Trophoblast cell (in vitro differentiated cells and primary cell): Measurements from ENCODE around the gene POLR1H.
A peak's percentile ranks its signal among the peaks of the same experiment; 100 is the strongest.

Experiments used
- DNase-seq, 2 donors: peaks; one replicate each; pipeline ENCODE4 v3.0.0-alpha.2; 2016
- H2AFZ ChIP-seq: 2 replicates; pipeline ENCODE4 v1.6.1; 2013; ENCODE audit warnings: low read length, moderate library complexity, mild to moderate bottlenecking; ENCODE audit not compliant: insufficient read depth, poor library complexity
- H2AK5ac ChIP-seq: 2 replicates; pipeline ENCODE4 v1.6.1; 2013; ENCODE audit warnings: mild to moderate bottlenecking, low read length
- H2BK120ac ChIP-seq: 2 replicates; pipeline ENCODE4 v1.6.1; 2013; ENCODE audit warnings: low read length, mild to moderate bottlenecking, moderate library complexity; ENCODE audit not compliant: insufficient read depth, poor library complexity
- H2BK12ac ChIP-seq: 2 replicates; pipeline ENCODE4 v1.6.1; 2013; ENCODE audit warnings: mild to moderate bottlenecking, low read length, moderate library complexity
- H2BK5ac ChIP-seq: 2 replicates; pipeline ENCODE4 v1.6.1; 2013; ENCODE audit warnings: low read length, low read depth, moderate library complexity, mild to moderate bottlenecking; ENCODE audit not compliant: poor library complexity
- H3K14ac ChIP-seq: 2 replicates; pipeline ENCODE4 v1.6.1; 2013; ENCODE audit warnings: mild to moderate bottlenecking, low read length
- H3K18ac ChIP-seq: 2 replicates; pipeline ENCODE4 v1.6.1; 2013; ENCODE audit warnings: mild to moderate bottlenecking, low read length
- H3K23ac ChIP-seq: 2 replicates; pipeline ENCODE4 v1.6.1; 2013; ENCODE audit warnings: low read length
- H3K27ac ChIP-seq: 2 replicates; pipeline ENCODE4 v1.5.1; 2013; ENCODE audit warnings: low read depth, mild to moderate bottlenecking, inconsistent platforms, low read length, moderate library complexity
- H3K27me3 ChIP-seq: 2 replicates; pipeline ENCODE4 v1.6.1; 2013; ENCODE audit warnings: inconsistent platforms, mild to moderate bottlenecking, low read length, moderate library complexity; ENCODE audit not compliant: insufficient read depth
- H3K36me3 ChIP-seq, 2 experiments: 1 replicate in 1 of 2; 2 replicates in 1 of 2; pipeline ENCODE4 v1.6.1; 2013; ENCODE audit warnings: low read length in 2 of 2, mild to moderate bottlenecking in 2 of 2, moderate library complexity in 1 of 2; ENCODE audit not compliant: insufficient read depth in 2 of 2, control insufficient read depth in 1 of 2
- H3K4ac ChIP-seq: 2 replicates; pipeline ENCODE4 v1.6.1; 2013; ENCODE audit warnings: low read depth, mild to moderate bottlenecking, low read length, moderate library complexity
- H3K4me1 ChIP-seq, 2 experiments: 1 replicate in 1 of 2; 2 replicates in 1 of 2; pipeline ENCODE4 v1.6.1; 2013; ENCODE audit warnings: low read length in 2 of 2, mild to moderate bottlenecking in 2 of 2, moderate library complexity in 1 of 2; ENCODE audit not compliant: insufficient read depth in 2 of 2, control insufficient read depth in 1 of 2
- H3K4me2 ChIP-seq: 2 replicates; pipeline ENCODE4 v1.6.1; 2013; ENCODE audit warnings: inconsistent platforms, mild to moderate bottlenecking, low read length, moderate library complexity
- H3K4me3 ChIP-seq: 2 replicates; pipeline ENCODE4 v1.5.1; 2013; ENCODE audit warnings: mild to moderate bottlenecking, low read depth, low read length, inconsistent platforms
- H3K79me1 ChIP-seq: one replicate; pipeline ENCODE4 v1.6.1; 2013; ENCODE audit warnings: low read length
- H3K79me2 ChIP-seq: 2 replicates; pipeline ENCODE4 v1.6.1; 2013; ENCODE audit warnings: low read length, mild to moderate bottlenecking; ENCODE audit not compliant: control insufficient read depth, insufficient read depth, poor library complexity
- H3K9ac ChIP-seq: 2 replicates; pipeline ENCODE4 v1.6.1; 2013; ENCODE audit warnings: mild to moderate bottlenecking, low read length
- H3K9me3 ChIP-seq: 2 replicates; pipeline ENCODE4 v1.6.1; 2013; ENCODE audit warnings: low read depth, mild to moderate bottlenecking, control low read depth, inconsistent platforms, low read length; ENCODE audit not compliant: insufficient read depth
- H4K12ac ChIP-seq: 2 replicates; pipeline ENCODE4 v1.6.1; 2013; ENCODE audit warnings: low read depth, mild to moderate bottlenecking, low read length, moderate library complexity
- H4K8ac ChIP-seq: 2 replicates; pipeline ENCODE4 v1.6.1; 2013; ENCODE audit warnings: low read depth, mild to moderate bottlenecking, low read length, moderate library complexity
- H4K91ac ChIP-seq: one replicate; pipeline ENCODE4 v1.6.1; 2013; ENCODE audit warnings: low read depth, mild to moderate bottlenecking, low read length, moderate library complexity
- WGBS: extraction: QIAGEN DNeasy Blood & Tissue Kit; methylation state at CpG from one replicate; pipeline ENCODE4 v1.1.7; 2013; ENCODE audit warnings: missing lambda C conversion rate; ENCODE audit not compliant: insufficient read length, insufficient coverage; ENCODE audit errors: extremely low coverage; 5-methylcytosine and 5-hydroxymethylcytosine counted together

Gene POLR1H

DNA sequence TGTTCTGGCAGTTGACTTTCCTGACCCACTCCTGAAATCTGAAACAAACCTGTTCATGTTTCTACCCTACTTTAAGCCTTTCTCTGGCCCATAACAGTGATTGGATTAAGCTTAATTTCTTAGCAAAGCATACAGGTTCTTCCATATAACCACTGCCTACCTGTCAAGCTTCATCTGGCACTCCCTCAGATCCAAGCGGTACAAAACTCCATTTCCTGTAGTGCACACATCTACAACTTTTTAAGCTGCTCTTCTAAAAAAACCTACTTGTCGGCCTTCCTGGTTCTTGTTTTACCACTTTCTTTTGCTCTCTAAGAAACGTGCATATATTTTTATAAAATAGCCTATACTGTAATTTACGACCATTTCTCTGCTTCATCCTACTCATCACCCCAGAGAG, 5.0 kb downstream of the POLR1H start:
- peaks cover 6 to 7% of the 10 kb centered on the region in 2 experiments for H3K4me1 ChIP-seq

DNA sequence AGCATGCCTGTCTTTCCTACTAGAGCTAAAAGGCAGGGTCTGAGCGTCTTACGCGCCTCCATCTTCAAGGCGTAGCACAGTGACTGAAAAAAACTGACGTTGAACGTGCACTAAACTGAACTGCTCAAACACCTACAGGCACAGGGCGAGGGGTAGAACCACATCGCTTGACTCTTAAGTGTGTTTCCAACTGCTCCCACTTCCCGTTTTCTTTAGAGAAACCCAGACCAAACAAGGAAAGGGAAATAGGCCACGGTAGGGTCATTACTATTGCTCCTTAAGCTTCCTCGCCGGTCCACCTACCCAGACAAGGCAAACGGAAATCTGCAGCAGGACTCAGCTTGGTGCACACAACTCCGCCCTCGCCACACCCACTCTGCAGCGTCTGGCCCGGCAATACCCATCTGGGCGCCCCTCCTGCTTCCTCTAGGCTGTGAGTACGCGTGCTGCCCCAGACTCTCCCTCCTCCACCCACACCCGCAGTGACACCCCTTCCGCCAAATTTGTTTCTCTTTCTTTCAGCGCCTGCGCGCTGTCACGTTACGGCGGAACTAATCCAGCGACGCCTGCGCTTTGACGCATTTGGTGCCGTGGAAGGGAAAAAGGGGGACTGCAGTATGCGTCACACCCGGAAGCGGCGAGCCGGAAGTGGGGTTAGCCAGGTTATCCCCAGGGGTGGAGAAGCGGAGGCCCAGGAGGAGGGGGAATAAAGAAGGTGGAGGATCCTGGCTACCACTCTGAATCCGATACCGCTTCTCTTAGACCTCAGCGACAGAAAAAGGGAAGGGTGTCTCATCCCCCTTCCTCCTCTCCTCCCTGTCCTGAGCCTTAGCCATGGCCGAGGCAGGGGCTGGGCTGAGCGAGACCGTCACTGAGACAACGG, 5.8 kb downstream of the POLR1H start, which contains the start of gene PPP1R11:
Gene PPP1R11, plus strand, starts transcription at position 622 of the 883 bp plus-strand sequence. Its CDS starts 213 bp downstream, at position 835.
- peaks cover 2% of the 10 kb centered on the region for H3K79me2 ChIP-seq
- no peak within 1 kb of the TSS for H2AK5ac ChIP-seq
- peak within 1 kb of the TSS; percentile 93 for H4K8ac ChIP-seq
- peak within 1 kb of the TSS; percentile 87 for H3K4me3 ChIP-seq
- H3K27me3 ChIP-seq: peaks cover 15% of the 10 kb centered on the region
- peak within 1 kb of the TSS; percentile 73 for H3K4me2 ChIP-seq
- H2BK5ac ChIP-seq: peak within 1 kb of the TSS; percentile 62
- H2BK12ac ChIP-seq: no peak within 1 kb of the TSS
- H3K4ac ChIP-seq: no peak within 1 kb of the TSS
- no peaks in the 10 kb centered on the region for H3K9me3 ChIP-seq
- peak within 1 kb of the TSS; percentile 70 for H4K91ac ChIP-seq
- H3K9ac ChIP-seq: peak within 1 kb of the TSS; percentile 74
- no CpG with 5 or more reads among the region's 46 CpGs for WGBS
- H3K36me3 ChIP-seq: peaks cover 0 to 5% of the 10 kb centered on the region in 2 experiments
- peaks cover 4 to 8% of the 10 kb centered on the region in 2 experiments for H3K4me1 ChIP-seq
- peak within 1 kb of the TSS; percentile 75 for H3K27ac ChIP-seq
- H4K12ac ChIP-seq: peak within 1 kb of the TSS; percentile 60
- peak; percentile 98 to 99 for DNase-seq
- peak within 1 kb of the TSS; percentile 77 for H3K14ac ChIP-seq
- peak within 1 kb of the TSS; percentile 19 for H2BK120ac ChIP-seq
- H3K18ac ChIP-seq: peak within 1 kb of the TSS; percentile 50
- no peak within 1 kb of the TSS for H3K23ac ChIP-seq
- H3K79me1 ChIP-seq: peaks cover 5% of the 10 kb centered on the region
- H2AFZ ChIP-seq: peak within 1 kb of the TSS; percentile 86

More for the DNA sequence above, 5.0 kb downstream of the POLR1H start:
- H3K14ac ChIP-seq: no peak overlapping the region
- H3K9me3 ChIP-seq: no peaks in the 10 kb centered on the region
- H3K27ac ChIP-seq: no peak overlapping the region
- no peak overlapping the region for H2AK5ac ChIP-seq
- H4K8ac ChIP-seq: no peak overlapping the region
- H3K27me3 ChIP-seq: peaks cover 7% of the 10 kb centered on the region
- WGBS: no CpG with 5 or more reads among the region's 4 CpGs
- H2BK120ac ChIP-seq: no peak overlapping the region
- H3K79me2 ChIP-seq: peaks cover 5% of the 10 kb centered on the region
- peaks cover 10% of the 10 kb centered on the region for H3K79me1 ChIP-seq
- H3K4me3 ChIP-seq: no peak overlapping the region
- no peak overlapping the region for H4K12ac ChIP-seq
- no peak overlapping the region for H3K23ac ChIP-seq
- no peak overlapping the region for H4K91ac ChIP-seq
- H2AFZ ChIP-seq: no peak overlapping the region
- no peak overlapping the region for H3K18ac ChIP-seq
- H3K4me2 ChIP-seq: peak overlapping the region; percentile 73
- H3K4ac ChIP-seq: no peak overlapping the region
- peaks cover 0 to 5% of the 10 kb centered on the region in 2 experiments for H3K36me3 ChIP-seq
- H2BK12ac ChIP-seq: no peak overlapping the region
- DNase-seq: no peak
- no peak overlapping the region for H3K9ac ChIP-seq
- H2BK5ac ChIP-seq: no peak overlapping the region

DNA sequence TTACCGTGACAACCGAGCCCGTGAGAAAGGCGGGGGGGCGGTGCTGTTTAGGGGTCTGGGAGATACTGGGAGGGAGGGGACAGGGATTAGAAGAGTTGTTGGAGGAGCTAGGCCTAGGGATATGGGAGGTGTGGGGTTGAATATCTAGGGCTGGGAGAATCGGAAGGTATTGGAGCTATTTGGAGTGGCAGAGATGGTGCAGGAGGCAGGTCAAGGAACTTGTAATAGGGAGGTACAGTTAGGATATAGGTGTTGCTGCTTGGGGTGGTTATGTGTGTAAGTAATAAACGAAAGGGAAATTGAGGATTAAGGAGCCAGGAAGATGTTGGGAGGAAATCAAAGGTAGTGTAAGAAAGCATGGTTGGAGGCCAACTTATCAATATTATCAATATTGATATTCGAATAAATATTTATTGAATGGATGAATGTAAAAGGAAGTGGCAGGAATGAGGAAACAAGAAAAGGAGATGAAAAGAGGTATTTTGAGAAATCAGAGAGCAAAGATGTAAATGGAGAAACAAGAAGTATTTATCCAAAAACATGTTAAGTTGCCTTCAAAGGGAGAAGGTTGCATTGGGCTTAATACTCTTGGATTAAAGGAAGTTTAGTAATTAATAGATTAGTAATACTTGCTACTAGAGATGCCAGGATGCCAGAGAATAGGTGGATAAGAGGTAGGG, 6.5 kb downstream of the POLR1H start:
- peaks cover 0 to 4% of the 10 kb centered on the region in 2 experiments for H3K4me1 ChIP-seq
- no peak for DNase-seq
- peaks cover 0 to 5% of the 10 kb centered on the region in 2 experiments for H3K36me3 ChIP-seq
- no peak overlapping the region for H3K4ac ChIP-seq
- H3K14ac ChIP-seq: peak overlapping the region; percentile 25
- H3K27me3 ChIP-seq: peaks cover 21% of the 10 kb centered on the region
- H3K79me2 ChIP-seq: peaks cover 2% of the 10 kb centered on the region
- 100% methylated on average over 2 of the region's 8 CpGs for WGBS
- peak overlapping the region; percentile 87 for H3K4me3 ChIP-seq
- H2BK120ac ChIP-seq: peak overlapping the region; percentile 19
- no peak overlapping the region for H2AK5ac ChIP-seq
- peak overlapping the region; percentile 70 for H3K9ac ChIP-seq
- no peak overlapping the region for H4K91ac ChIP-seq
- peak overlapping the region; percentile 73 for H3K4me2 ChIP-seq
- H3K79me1 ChIP-seq: peaks cover 5% of the 10 kb centered on the region
- peak overlapping the region; percentile 50 for H3K18ac ChIP-seq
- H2BK12ac ChIP-seq: no peak overlapping the region
- peak overlapping the region; percentile 25 for H3K27ac ChIP-seq
- peak overlapping the region; percentile 33 for H4K12ac ChIP-seq
- no peak overlapping the region for H3K23ac ChIP-seq
- H2BK5ac ChIP-seq: no peak overlapping the region
- H2AFZ ChIP-seq: peak overlapping the region; percentile 21
- no peaks in the 10 kb centered on the region for H3K9me3 ChIP-seq
- peak overlapping the region; percentile 76 for H4K8ac ChIP-seq

DNA sequence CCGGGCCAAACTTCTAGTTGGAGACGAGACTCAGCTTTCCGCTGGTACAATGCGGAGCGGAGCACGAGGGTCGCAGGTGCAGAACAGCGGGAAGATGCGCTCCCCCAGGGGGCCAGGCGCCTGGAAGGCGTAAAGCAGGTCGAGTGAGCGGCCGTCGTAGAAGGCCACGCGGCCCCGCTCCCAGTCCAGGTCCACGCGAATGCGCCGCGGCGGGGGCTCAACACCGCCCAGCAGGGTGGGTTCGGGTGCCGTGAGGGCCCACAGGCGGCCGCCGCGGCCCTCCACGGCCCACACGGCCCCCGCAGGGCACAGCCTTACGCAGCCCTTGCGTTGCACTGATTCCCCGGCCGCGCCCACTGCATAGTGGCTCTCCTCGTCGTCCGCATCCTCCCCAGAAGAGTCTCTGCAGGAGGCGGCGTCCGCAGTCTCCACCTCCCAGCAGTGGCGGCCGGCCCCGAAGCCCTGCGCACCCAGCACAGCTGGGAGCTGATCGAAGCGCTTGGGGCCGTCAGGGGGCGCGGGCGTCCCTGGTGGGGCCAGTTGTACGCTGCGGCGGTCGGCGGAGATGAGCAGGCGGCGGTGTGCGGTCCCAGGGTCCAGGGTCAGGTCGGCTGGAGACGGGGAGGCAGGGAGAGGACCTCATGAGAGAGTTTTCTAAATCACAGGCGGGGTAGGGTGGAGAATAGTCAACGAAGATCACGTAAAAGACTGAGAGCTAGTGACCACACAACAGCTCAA, 10.2 kb downstream of the POLR1H start:
- Histone ChIP-seq H3K36me3 (peaks cover 0 to 5% of the 10 kb centered on the region in 2 experiments), H3K14ac (no peak overlapping the region), H4K91ac (no peak overlapping the region), H3K4ac (no peak overlapping the region), H3K9me3 (peaks cover 2% of the 10 kb centered on the region), H3K79me2 (peaks cover 2% of the 10 kb centered on the region), H2AK5ac (no peak overlapping the region), H3K4me1 (peaks cover 12 to 15% of the 10 kb centered on the region in 2 experiments), H3K4me3 (no peak overlapping the region), H4K12ac (no peak overlapping the region), H2AFZ (no peak overlapping the region), H3K23ac (no peak overlapping the region), H3K18ac (no peak overlapping the region), H3K27me3 (peaks cover 57% of the 10 kb centered on the region), H3K9ac (no peak overlapping the region), H2BK12ac (no peak overlapping the region), H3K79me1 (peaks cover 5% of the 10 kb centered on the region), H2BK120ac (no peak overlapping the region), H3K27ac (no peak overlapping the region), H2BK5ac (no peak overlapping the region), H4K8ac (no peak overlapping the region), H3K4me2 (peak overlapping the region; percentile 26)
- WGBS: no CpG with 5 or more reads among the region's 68 CpGs
- peak in 1 of 2 donors; percentile 19 for DNase-seq
